Kidney (tissue), 14 donors: ENCODE results near the gene CDYL2. TPM values are rescaled to one million over a fixed set of nuclear protein-coding genes. Genes with fewer than 3 reads are reported as not detected.

Source experiments
- DNase-seq, 5 donors: peaks; one replicate each; pipeline ENCODE4 v3.0.0-alpha.2; 2013 to 2020
- FAIRE-seq: peaks from 2 replicates; lab custom pipeline; 2012; peaks lifted over from hg19 to GRCh38; lab: Jason Lieb, UNC
- H3K27ac ChIP-seq, 2 donors: one replicate each; pipeline ENCODE4 v1.7.0; 2013; ENCODE audit warnings: low read depth in 2 of 2, low read length in 2 of 2, inconsistent platforms in 1 of 2
- H3K27me3 ChIP-seq: one replicate; pipeline ENCODE4 v1.7.1; 2013; ENCODE audit warnings: low read length, inconsistent platforms; ENCODE audit not compliant: control insufficient read depth, insufficient read depth
- H3K36me3 ChIP-seq, 3 donors: one replicate each; pipeline versions ENCODE4 v1.7.0 to v1.7.1; 2013; ENCODE audit warnings: low read length in 3 of 3, control low read depth in 1 of 3, inconsistent platforms in 1 of 3; ENCODE audit not compliant: insufficient read depth in 3 of 3, control insufficient read depth in 2 of 3
- H3K4me1 ChIP-seq, 3 donors: one replicate each; pipeline versions ENCODE4 v1.7.0 to v1.7.1; 2013; ENCODE audit warnings: low read length in 3 of 3, inconsistent platforms in 1 of 3, low read depth in 1 of 3; ENCODE audit not compliant: control insufficient read depth in 2 of 3, insufficient read depth in 2 of 3
- H3K4me3 ChIP-seq, 3 donors: one replicate each; pipeline versions ENCODE4 v1.7.0 to v1.8.1; 2013; ENCODE audit warnings: low read length in 3 of 3, control low read depth in 1 of 3, inconsistent platforms in 1 of 3
- H3K9ac ChIP-seq, 3 donors: one replicate each; pipeline versions ENCODE4 v1.7.0 to v1.7.1; 2013; ENCODE audit warnings: low read length in 3 of 3, control low read depth in 1 of 3, inconsistent platforms in 1 of 3
- H3K9me3 ChIP-seq, 3 donors: one replicate each; pipeline versions ENCODE4 v1.7.0 to v1.7.1; 2013; ENCODE audit warnings: low read length in 3 of 3, control low read depth in 1 of 3, inconsistent platforms in 1 of 3; ENCODE audit not compliant: control insufficient read depth in 2 of 3, insufficient read depth in 1 of 3
- CTCF ChIP-seq: IDR thresholded peaks from 3 replicates; pipeline ENCODE4 v1.5.1; 2012; ENCODE audit warnings: mild to moderate bottlenecking, moderate library complexity, borderline replicate concordance; ENCODE audit not compliant: insufficient read depth; ENCODE audit errors: extremely low read depth
- intact Hi-C: fragments of 100-400 bp; cut with DNase I; formaldehyde crosslinking; loops from one replicate; pipeline ENCODE4 v1.11.1; 2022
- polyA plus RNA-seq: library from polyadenylated mRNA; stranded (reverse); fragments of 350-450 nt; fragmentation: Illumina TruSeq; extraction: RNeasy Lipid Tissue Mini Kit (QIAGEN cat#74804); gene quantifications from one replicate; pipeline ENCODE4 v1.2.3, GENCODE V29; 2014; ENCODE audit warnings: low read depth, low replicate concordance; ENCODE audit not compliant: insufficient read depth
- total RNA-seq: library from RNA; stranded (reverse); fragmentation: NEBNext Ultra II Directional; extraction: Animal tissue kit (Norgen Biotek cat#: 25700); gene quantifications from one replicate; pipeline ENCODE4 v1.2.1, GENCODE V29; 2021
- donor health status: control.
- donor health status: control.
- donor health status: control.
- donor health status: control.
- donor health status: control.
- donor health status: DM: yes; HTN: yes; CAD: no.
- donor health status: Normal renal cell carcinoma (clear cell type).

The CDYL2 gene
- total and polyA plus RNA-seq, 2 donors from 2014 or later, result 2.6 to 27.3 TPM

DNA sequence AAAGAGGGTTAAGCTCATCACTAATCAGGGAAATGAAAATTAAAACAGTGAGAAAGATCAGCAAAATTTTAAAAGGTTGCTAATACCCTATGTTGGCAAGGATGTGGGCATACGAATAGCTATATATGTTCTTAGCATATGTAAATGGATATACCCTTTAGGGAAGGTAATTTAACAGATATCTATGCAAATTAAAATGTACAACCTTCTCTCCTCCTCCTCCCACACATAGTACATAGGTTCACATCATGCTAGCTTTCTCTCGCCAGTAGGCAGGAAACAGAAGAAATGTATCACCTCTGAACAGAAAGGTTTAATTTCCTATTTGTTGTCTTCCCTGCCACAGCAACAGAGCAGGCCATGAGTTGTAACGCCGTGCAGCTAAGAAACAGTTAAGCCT is 103.8 kb downstream of the CDYL2 start:
- H3K36me3 ChIP-seq, result no peaks in the 10 kb centered on the region
- H3K27ac ChIP-seq, result no peak overlapping the region
- no peaks in the 10 kb centered on the region for H3K4me1 ChIP-seq
- no peak for TF ChIP-seq CTCF
- no peak overlapping the region for H3K4me3 ChIP-seq
- peaks cover 0 to 7% (median 0%) of the 10 kb centered on the region in 3 donors for H3K9me3 ChIP-seq
- no peak for FAIRE-seq
- no peak overlapping the region for H3K9ac ChIP-seq
- H3K27me3 ChIP-seq, result no peaks in the 10 kb centered on the region
- intact Hi-C loops, result no loop called here
- no peak for DNase-seq

DNA sequence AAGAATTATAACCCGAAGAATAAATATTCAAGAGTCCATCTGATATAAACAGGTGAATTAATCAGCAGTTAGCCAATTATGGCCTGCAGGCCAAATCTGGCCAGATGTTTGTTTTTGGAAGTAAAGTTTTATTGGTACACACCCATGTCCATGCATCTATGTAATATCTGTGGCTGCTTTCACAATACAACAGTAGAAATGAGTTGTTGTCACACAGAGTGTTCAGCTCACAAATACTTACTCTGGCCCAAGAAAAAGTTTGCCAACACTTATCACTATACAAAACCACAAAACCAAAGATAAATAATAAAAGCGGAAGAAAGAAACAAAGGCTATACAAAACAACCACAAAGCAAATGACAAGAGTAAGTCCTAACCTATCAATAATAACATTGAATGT is 109.4 kb downstream of the CDYL2 start:
- H3K27me3 ChIP-seq, result no peaks in the 10 kb centered on the region
- no peak overlapping the region for H3K27ac ChIP-seq
- intact Hi-C loops, result no loop called here
- no peaks in the 10 kb centered on the region for H3K4me1 ChIP-seq
- FAIRE-seq, result no peak
- DNase-seq, result no peak
- TF ChIP-seq CTCF, result no peak
- no peak overlapping the region for H3K4me3 ChIP-seq
- H3K36me3 ChIP-seq, result no peaks in the 10 kb centered on the region
- no peak overlapping the region for H3K9ac ChIP-seq
- H3K9me3 ChIP-seq, result peaks cover 0 to 10% (median 0%) of the 10 kb centered on the region in 3 donors

DNA sequence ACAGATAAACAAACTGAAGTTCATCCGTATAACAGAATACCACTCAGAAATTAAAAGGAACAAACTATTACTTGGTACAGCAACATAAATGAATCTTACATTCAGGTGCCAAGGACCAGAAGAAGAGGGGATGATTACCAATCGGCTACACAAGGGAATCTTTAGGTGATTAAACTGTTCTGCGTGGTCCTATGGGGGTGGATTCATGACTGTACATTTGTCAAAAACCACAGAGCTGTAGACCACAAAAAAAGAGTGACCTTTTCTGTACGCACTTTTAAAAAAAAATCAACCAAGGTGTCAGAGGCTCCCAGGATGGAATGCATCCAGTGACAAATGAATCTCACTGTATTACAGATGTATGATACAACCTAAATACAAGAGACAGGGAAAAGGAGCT is 110.8 kb downstream of the CDYL2 start:
- no peak for TF ChIP-seq CTCF
- no peak overlapping the region for H3K9ac ChIP-seq
- intact Hi-C loops, result no loop called here
- H3K27me3 ChIP-seq, result no peaks in the 10 kb centered on the region
- FAIRE-seq (no peak), DNase-seq (no peak)
- no peak overlapping the region for H3K27ac ChIP-seq
- no peak overlapping the region for H3K4me3 ChIP-seq
- peaks cover 0 to 10% (median 0%) of the 10 kb centered on the region in 3 donors for H3K9me3 ChIP-seq
- no peaks in the 10 kb centered on the region for H3K36me3 ChIP-seq
- H3K4me1 ChIP-seq, result no peaks in the 10 kb centered on the region

DNA sequence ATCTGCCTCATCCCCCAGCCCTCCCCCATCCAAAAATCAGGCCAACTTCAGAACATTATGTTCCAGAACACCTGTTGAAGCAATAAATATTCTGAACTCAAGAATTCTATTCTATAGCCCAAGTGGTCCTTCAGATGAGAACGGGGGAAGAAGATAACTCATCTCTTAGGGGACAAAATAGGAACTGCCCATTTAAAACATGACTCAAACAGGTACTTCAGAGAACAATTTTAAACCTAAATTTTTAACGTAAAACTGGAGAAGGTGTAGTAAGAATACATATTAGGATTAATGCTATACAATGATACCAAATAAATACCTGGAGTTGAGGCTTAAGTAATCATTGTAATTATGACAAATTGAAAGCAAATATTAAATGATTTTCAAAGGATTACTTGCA is 112.1 kb downstream of the CDYL2 start:
- FAIRE-seq, result no peak

More for the DNA sequence above, 112.1 kb downstream of the CDYL2 start:
- Histone ChIP-seq H3K4me3 (no peak overlapping the region), H3K4me1 (no peaks in the 10 kb centered on the region), H3K27me3 (no peaks in the 10 kb centered on the region), H3K9me3 (peaks cover 0 to 4% (median 0%) of the 10 kb centered on the region in 3 donors), H3K27ac (no peak overlapping the region), H3K36me3 (no peaks in the 10 kb centered on the region), H3K9ac (no peak overlapping the region)
- TF ChIP-seq CTCF, result no peak
- no peak for DNase-seq
- intact Hi-C loops, result no loop called here
